NCI-H446 treated with DMSO at 0.1 percent for 48 hours (cell line): Measurements from ENCODE around the gene PI4K2B.
A peak's percentile ranks its signal among the peaks of the same experiment; 100 is the strongest.
"Not testable (repeated sequence)": the region's sequence is repeated elsewhere in the genome, so short reads cannot be mapped to it uniquely, and the experiment has no call there.

ENCODE experiments used
- DNase-seq: peaks from one replicate; lab custom pipeline; 2025; lab: John Stamatoyannopoulos, UW

PI4K2B gene

DNA sequence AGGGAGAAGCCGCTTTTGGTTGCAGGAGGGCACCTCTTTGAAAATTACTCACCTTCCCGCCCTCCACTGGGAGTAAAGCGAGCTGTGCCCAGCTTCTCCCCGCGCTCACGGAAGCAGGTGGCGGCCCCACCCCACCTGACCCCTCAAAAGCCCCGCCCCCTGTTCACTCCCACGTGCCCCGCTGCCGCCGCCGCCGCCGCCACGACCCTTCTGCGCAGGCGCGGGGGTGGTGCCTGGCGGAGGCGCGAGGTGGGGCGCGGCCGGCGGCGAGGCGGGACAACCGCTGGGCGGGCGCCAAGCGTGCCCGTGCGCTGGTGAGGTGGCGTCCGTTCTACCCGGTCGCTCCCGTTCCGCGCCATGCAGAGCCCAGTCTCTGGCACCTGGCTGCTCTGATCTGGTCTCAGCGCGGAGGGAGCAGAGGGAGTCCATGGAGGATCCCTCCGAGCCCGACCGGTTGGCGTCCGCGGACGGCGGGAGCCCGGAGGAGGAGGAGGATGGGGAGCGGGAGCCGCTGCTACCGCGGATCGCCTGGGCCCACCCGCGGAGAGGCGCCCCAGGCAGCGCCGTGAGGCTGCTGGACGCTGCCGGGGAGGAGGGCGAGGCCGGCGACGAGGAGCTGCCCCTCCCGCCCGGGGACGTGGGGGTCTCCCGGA lies at the start of gene PI4K2B:
TSS of gene PI4K2B (plus strand) at position 297 of the 653 bp plus-strand sequence. CDS start at position 428, 131 bp downstream.
- DNase-seq: peak; percentile 68

DNA sequence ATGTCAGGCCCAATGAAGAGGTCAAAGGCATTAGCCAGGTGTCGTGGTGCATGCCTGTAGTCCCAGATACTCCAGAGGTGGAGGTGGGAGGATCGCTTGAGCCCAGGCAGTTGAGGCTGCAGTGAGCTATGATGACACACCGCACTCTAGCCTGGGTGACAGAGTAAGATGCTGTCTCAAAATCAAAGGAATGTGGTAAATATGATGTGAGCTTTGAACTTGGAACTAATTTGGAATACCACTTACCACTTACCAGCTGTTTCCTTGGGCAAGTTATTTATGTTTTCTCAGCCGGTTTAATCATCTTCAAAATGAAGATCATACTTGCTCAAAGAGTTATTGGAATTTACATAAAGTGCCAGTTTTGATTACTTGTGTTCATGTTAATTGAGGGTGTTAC lies 49.8 kb upstream of the PI4K2B start:
- no peak for DNase-seq

DNA sequence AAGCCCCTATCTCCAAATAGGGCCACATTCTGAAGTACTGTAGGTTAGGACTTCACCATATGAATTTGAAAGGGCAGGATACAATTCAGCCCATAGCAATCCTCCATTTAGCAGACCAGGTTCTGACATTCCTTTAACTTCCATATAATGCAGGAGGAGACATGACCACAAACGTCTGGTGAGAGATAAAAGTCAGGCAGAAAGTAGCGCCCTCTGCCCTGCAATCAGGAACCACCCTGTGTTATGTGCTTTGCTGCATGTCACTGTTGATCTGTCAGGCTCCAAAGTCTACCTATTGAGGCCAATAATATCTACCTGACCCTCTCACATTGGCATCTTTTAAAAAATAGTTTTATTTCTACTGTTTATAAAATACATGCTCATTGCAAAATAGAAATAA lies 43.4 kb upstream of the PI4K2B start:
- DNase-seq: no peak

DNA sequence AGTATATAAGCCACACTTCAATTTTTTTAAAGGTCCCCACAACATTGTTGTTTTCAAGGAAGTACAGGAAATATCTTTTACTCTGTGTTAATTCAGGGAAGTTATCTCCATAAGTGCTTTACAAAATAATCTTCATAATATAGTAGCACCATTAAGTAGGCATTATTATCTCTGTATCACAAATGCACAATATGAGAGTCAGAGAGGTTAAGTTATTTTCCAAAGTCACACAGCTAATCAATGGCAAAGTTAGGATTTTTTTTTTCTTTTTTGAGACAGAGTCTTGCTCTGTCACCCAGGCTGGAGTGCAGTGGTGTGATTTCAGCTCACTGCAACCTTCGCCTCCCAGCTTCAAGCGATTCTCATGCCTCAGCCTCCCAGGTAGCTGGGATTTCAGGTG lies 35.1 kb upstream of the PI4K2B start:
- no peak for DNase-seq

DNA sequence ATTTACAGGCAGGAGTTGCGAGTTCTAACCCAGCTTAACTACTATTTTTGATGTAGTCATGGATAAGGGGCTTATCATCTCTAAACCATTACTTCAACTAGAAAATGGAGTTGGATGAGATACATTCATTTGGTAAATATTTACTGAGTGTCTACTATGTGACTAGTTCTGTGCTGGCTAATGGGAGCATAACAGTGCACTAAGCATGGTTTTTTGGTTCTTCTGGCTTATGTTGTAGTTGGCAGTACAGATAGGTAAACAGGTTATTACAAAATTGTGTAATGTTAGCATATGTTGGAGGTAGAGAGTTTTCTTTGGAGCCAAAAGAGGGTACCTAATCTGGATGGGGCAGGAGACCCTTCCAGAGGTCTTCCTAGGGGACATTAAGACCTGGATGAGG lies 25.8 kb upstream of the PI4K2B start:
- no peak for DNase-seq

DNA sequence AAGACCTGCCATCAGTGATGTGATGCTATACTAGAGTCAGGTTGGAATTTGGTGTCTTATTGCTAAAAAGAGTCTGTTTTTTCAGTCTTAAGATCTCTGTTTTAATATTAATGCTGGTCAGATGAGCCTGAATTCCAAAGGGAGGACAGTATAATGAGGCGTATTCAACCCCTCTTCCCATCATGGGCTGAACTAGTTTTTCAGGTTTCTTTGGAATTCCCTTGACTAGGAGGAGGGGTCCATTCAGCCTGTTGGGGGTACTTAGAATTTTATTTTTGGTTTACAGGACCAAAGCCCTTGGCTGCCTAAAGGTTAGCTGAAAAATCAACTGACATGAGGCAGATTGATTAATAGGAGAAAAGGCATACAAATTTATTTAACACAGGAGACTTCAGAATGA lies 24.1 kb upstream of the PI4K2B start:
- DNase-seq: no peak

DNA sequence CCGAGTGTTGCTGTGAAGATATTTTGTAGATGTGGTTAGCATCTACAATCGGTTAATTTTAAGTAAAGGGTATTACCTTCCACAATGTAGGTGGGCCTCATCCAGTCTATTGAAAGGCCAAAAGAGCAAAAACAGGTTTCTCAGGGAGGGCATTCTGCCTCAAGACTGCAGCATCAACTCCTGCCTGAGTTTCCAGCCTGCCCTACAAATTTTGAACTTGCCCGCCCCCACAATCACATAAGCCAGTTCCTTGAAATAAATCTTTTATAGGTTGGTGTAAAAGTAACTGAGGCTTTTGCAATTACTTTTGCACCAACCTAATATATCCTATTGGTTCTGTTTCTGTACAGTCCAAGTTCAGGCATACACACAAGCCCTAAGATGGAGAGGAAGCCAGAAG lies 22.1 kb upstream of the PI4K2B start:
- DNase-seq: no peak

- no peak for DNase-seq
These were observed 21.0 kb upstream of the PI4K2B start for GRCh38 chr4:25212822-25213221.

DNA sequence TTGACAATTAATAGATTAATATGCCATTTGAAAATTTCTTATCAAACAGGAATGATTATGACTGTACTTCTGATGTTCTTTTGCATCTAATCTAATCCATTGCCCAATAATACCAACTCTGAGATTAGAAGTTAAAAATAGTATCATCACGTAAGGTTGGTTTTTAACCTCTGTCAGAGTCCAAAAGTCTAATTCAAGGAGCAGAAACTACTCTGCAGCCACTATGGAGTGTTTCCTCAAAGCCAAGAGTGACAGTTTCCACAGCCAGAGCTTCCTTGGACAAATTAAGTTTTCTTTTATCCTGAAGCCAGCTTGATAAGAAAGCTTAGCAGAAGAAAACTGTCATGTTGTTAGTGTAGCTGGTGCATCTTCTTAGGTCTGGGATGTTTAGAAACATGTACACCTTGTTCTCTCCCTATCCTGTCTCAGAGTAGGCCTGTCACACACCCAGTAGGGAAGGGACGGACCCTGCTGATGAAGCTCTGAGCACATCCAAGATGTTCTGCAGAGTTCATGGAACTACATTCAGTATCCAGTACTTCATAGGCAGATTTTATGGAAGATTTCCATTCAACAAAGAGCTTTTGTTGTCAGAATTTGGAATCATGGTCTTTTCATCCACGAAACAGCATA lies 20.4 kb upstream of the PI4K2B start:
- no peak for DNase-seq

DNA sequence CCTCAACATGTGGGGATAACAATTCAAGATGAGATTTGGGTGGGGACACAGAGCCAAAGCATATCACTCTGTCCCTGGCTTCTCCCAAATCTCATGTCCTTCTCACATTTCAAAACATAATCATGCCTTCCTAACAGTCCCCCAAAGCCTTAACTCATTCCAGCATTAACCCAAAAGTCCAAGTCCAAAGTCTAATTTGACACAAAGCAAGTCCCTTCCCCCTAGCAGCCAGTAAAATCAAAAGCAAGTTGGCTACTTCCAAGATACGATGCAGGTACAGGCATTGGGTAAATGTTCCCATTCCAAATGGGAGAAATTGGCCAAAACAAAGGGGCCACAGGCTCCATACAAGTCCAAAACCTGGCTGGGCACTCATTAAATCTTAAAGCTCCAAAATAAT lies 19.1 kb upstream of the PI4K2B start:
- DNase-seq: not testable (repeated sequence)

DNA sequence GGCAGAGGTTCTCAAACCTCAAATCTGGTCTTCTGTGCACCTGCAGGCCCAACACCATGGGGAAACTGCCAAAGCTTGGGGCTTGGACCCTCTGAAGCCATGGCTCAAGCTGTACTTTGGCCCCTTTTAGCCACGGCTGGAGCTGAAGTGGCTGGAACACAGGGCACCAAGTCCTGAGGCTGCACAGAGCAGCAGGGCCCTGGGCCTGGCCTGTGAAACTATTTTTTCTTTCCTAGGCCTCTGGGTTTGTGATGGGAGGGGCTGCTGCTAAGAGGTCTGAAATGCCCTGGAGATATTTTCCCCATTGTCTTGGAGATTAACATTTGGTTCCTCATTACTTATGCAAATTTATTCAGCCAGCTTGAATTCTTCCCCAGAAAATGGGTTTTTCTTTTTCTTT lies 18.3 kb upstream of the PI4K2B start:
- no peak for DNase-seq

- no peak for DNase-seq
These were observed 12.5 kb upstream of the PI4K2B start for GRCh38 chr4:25221377-25221776.

GRCh38 chr4:25223802-25224375 lies 9.9 kb upstream of the PI4K2B start:
- no peak for DNase-seq

GRCh38 chr4:25229804-25230203 lies 4.0 kb upstream of the PI4K2B start:
- no peak for DNase-seq

GRCh38 chr4:25233194-25233593 lies 639 bp upstream of the PI4K2B start:
- no peak for DNase-seq

DNA sequence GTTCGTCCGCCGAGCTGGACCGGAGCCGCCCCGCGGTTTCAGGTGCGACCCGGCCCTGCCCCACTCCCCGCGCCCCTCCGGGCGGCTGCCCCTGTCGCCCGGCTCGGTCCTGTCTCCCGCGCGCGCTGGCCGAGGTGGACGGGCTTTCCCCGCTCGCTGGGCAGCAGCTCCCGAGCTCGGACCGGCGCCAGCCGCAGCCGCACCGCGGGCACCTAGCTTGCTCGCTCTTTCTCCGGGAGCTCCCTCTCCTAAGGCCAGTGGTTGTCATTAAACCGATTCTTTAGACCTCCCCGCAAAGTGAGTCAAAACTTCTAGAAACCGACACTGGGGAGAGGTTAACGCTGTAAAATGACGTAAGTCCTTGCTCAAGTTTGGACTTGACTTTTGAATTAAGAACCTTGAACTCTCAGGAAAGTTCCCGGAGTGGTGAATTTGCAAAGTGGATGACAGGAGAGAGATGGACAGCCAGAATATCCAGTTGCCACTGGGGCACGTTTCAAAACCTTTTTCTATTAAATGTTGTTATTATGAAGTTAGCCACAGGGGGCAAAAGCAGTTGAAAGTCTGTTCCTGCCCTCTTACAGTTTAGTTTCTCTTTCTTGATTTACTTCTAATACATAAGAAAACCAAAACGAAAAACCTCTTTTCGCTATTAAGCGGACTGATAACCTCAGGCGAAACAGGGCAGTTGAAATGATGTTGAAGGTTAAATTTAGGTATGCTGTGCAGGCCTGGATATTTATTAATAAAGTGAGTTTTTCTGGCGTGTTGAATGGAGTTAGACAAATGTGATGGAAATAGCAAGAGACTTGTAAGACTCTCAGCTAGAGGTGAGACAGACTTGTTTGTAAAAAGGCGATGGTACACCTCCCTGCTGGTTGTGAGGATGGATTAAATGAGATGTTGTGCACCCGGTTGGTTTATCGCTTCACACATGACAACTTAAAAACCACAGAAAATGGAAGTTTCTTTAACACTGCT lies 847 bp downstream of the PI4K2B start:
- peak; percentile 18 for DNase-seq

DNA sequence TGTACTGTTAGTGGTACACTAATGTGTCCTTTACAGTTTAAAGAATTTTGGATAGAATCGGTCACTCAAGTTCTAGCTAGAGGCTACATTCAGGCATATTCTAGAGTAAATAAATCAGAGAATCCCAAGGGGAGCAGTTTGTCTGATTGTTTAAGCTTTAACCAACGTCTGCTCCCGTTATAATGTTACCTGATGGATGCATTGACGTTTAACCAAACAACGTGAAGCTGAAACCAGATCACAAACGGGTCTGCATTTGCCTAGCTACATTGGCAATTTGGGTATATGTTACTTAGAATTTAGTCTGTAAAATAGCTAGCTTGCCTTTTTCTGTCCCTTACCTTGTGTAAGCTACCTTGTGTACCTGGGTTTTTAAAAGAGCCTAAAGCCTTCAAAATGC lies 1.6 kb downstream of the PI4K2B start:
- DNase-seq: no peak

DNA sequence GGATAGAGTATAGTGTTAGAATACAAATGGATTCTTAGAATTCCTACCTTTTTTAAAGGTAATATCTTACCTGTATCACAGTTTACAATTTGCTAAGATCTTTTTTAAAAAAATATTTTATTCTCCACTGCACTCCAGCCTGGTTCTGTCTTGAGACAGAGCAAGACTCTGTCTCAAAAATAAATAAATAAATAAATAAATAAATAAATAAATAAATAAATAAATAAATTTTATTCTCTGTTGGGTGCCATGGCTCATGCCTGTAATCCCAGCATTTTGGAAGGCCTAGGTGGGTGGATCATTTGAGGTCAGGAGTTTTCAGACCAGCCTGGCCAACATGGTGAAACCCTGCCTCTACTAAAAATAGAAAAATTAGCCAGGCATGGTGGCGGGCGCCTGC lies 2.2 kb downstream of the PI4K2B start:
- DNase-seq: not testable (repeated sequence)

DNA sequence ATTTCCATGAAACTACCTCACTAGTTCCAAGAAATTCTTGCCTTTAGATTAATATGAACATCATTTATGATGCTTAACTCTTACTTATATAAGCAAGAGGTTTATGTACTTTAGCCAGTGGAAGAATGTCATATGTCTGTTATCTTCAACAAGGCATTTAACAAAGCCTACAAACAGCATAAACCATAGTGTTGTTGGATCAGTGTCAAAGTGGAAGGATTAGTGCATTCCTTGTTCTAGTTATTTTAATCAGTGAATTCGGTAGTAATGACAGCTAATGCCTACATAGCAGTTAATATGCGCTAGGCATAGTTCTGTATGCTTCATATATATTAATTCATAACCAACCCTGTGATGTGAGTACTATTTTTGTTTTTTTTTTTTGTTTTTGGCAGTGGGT lies 3.1 kb downstream of the PI4K2B start:
- no peak for DNase-seq

- DNase-seq: no peak
These were observed 4.2 kb downstream of the PI4K2B start for GRCh38 chr4:25238052-25238451.

- DNase-seq: not testable (repeated sequence)
These were observed 5.7 kb downstream of the PI4K2B start for GRCh38 chr4:25239528-25239927.

- not testable (repeated sequence) for DNase-seq
These were observed 6.9 kb downstream of the PI4K2B start for GRCh38 chr4:25240754-25241210.
